ENCODE results near the gene CD302. TPM values are rescaled to one million over a fixed set of nuclear protein-coding genes. Genes with fewer than 3 reads are reported as not detected.
"Not testable (repeated sequence)": the region's sequence is repeated elsewhere in the genome, so short reads cannot be mapped to it uniquely, and the experiment has no call there.

Gene CD302
- total and polyA plus RNA-seq, 8 donors = 7.0 to 18.4 (median 12.0) TPM

- TF ChIP-seq CTCF (IDR thresholded peaks at IDR 0.05) = no peak
- ATAC-seq (no peak), DNase-seq (no peak), FAIRE-seq (no peak)
- 91 to 95% methylated on average over 3 of the region's 3 CpGs for WGBS, 2 donors
- Histone ChIP-seq H3K36me3 (peaks cover 0 to 7% (median 2%) of the 10 kb centered on the region in 3 donors), H3K4me3 (no peak overlapping the region), H3K9me3 (no peaks in the 10 kb centered on the region), H3K27me3 (no peaks in the 10 kb centered on the region), H3K27ac (no peak overlapping the region), H3K4me1 (peaks cover 7 to 12% (median 9%) of the 10 kb centered on the region in 3 donors)
- intact Hi-C loops (cut with DNase I) = no loop called here
Observed at GRCh38 chr2:159725713-159726112, 72.3 kb downstream of the CD302 start.

DNA sequence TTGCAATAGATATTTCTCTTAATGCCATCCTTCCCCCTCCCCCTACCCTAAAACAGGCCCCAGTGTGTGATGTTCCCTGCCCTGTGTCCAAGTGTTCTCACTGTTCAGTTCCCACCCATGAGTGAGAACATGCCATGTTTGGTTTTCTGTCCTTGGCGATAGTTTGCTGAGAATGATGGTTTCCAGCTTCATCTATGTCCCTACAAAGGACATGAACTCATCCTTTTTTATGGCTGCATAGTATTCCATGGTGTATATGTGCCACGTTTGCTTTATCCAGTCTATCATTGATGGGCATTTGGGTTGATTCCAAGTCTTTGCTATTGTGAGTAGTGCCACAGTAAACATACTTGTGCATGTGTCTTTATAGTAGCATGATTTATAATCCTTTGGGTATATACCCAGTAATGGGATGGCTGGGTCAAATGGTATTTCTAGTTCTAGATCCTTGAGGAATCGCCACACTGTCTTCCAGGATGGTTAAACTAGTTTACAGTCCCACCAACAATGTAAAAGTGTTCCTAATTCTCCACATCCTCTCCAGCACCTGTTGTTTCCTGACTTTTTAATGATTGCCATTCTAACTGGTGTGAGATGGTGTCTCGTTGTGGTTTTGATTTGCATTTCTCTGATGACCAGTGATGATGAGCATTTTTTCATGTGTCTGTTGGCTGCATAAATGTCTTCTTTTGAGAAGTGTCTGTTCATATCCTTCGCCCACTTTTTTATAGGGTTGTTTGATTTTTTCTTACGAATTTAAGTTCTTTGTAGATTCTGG is 73.0 kb downstream of the CD302 start:
- H3K9me3 ChIP-seq; intact Hi-C loops (cut with DNase I); H3K36me3 ChIP-seq; H3K4me3 ChIP-seq; ATAC-seq; H3K27ac ChIP-seq; FAIRE-seq; DNase-seq; H3K27me3 ChIP-seq: not testable (repeated sequence)
- H3K4me1 ChIP-seq = peaks cover 7 to 12% (median 9%) of the 10 kb centered on the region in 3 donors
- 78 to 85% methylated on average over 6 of the region's 6 CpGs for WGBS, 2 donors

DNA sequence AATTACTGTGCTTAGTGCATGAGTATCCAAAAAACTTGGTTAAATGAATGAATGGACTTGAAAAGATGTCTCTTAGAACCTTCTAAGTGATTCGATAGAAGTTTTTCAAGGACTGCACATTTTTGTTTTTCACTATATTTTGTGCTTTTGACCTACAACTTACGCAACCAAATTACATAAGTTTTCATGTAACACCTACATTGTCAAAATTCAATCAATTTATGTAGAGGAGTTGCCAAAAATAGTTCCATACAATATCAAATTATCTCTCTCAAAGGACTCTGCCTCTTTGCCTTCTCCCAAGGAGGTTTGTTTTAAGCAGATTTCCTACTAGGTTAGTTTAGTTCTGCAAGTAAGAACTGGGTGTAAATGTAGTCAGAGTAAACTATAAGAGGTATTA is 75.4 kb downstream of the CD302 start:
- FAIRE-seq = no peak
- ATAC-seq = no peak

DNA sequence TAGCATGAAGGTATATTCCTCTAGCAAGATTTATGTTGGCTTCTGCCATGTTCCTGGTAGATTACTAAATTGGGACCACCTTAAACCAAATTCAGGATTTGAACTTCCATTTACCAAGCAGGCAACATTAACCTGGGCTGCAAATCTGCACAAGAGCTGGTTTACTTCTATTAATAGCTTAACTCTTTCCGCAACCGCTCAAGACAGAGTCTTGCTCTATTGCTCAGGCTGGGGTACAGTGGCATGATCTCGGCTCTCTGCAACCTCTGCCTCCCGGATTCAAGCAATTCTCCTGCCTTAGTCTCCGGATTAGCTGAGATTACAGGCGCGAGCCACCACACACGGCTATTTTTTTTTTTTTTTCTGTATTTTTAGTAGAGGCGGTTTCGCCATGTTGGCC is 77.3 kb downstream of the CD302 start:
- no peaks in the 10 kb centered on the region for H3K9me3 ChIP-seq
- no peak overlapping the region for H3K27ac ChIP-seq
- ATAC-seq (no peak), FAIRE-seq (no peak), DNase-seq (no peak)
- no peak for TF ChIP-seq CTCF (IDR thresholded peaks at IDR 0.05)
- H3K4me1 ChIP-seq = peaks cover 6 to 21% (median 16%) of the 10 kb centered on the region in 3 donors
- H3K4me3 ChIP-seq = no peak overlapping the region
- intact Hi-C loops (cut with DNase I) = no loop called here
- WGBS, 2 donors = 92 to 94% methylated on average over 10 of the region's 10 CpGs
- H3K27me3 ChIP-seq = no peaks in the 10 kb centered on the region
- no peaks in the 10 kb centered on the region for H3K36me3 ChIP-seq

More for the DNA sequence above, 75.4 kb downstream of the CD302 start:
- Histone ChIP-seq H3K9me3 (no peaks in the 10 kb centered on the region), H3K4me3 (no peak overlapping the region), H3K4me1 (peaks cover 8 to 15% (median 14%) of the 10 kb centered on the region in 3 donors), H3K27me3 (no peaks in the 10 kb centered on the region), H3K36me3 (no peaks in the 10 kb centered on the region), H3K27ac (no peak overlapping the region)
- TF ChIP-seq CTCF (IDR thresholded peaks at IDR 0.05) = no peak
- DNase-seq = no peak
- WGBS, 2 donors = 91 to 92% methylated on average over 2 of the region's 2 CpGs
- intact Hi-C loops (cut with DNase I) = no loop called here

Other genes starting within 250 kb of the CD302 start
- 10 to 100 TPM; 22.9 to 52.1 (median 36.0) TPM for gene BAZ2B, start 181.7 kb downstream of the CD302 start, total RNA-seq
- gene BAZ2B, start 181.7 kb downstream of the CD302 start, polyA plus RNA-seq = 10 to 100 TPM; 14.4 to 15.5 TPM
- gene MARCHF7, start 85.7 kb downstream of the CD302 start, total RNA-seq = 10 to 100 TPM; 17.9 to 31.9 (median 22.0) TPM
- 10 to 100 TPM in 1 of 2 donors, 1 to 10 TPM in 1; 8.4 to 19.3 TPM for gene MARCHF7, start 85.7 kb downstream of the CD302 start, polyA plus RNA-seq
- 1 to 10 TPM in 5 of 6 donors, under 1 TPM in 1; 0.83 to 5.1 (median 2.2) TPM for gene LY75, start 106.5 kb upstream of the CD302 start, total RNA-seq
- 1 to 10 TPM in 1 of 2 donors, under 1 TPM in 1; 0.61 to 3.1 TPM for gene LY75, start 106.5 kb upstream of the CD302 start, polyA plus RNA-seq

Data from pancreas (tissue), 10 donors.